HepG2 (cell line): Measurements from ENCODE around the gene AJUBA. TPM values are rescaled to one million over a fixed set of nuclear protein-coding genes. Genes with fewer than 3 reads are reported as not detected.

Experiments
- AFF4 ChIP-seq: sonication (generic); formaldehyde crosslinking; IDR thresholded peaks from 2 replicates; pipeline ENCODE4 v1.4.0; 2020; ENCODE audit warnings: missing genetic modification reagents
- ATF6 ChIP-seq: sonication (generic); formaldehyde crosslinking; conservative IDR thresholded peaks from 2 replicates; pipeline ENCODE4 v1.4.0; 2020; ENCODE audit warnings: missing genetic modification reagents
- EEA1 ChIP-seq: sonication (generic); formaldehyde crosslinking; IDR thresholded peaks from 2 replicates; pipeline ENCODE4 v1.5.1; 2020; ENCODE audit warnings: mild to moderate bottlenecking, missing genetic modification reagents, borderline replicate concordance
- MED13 ChIP-seq: sonication (generic); formaldehyde crosslinking; IDR thresholded peaks from 2 replicates; pipeline ENCODE4 v1.5.0; 2020; ENCODE audit warnings: missing genetic modification reagents
- POGK ChIP-seq: sonication (generic); formaldehyde crosslinking; conservative IDR thresholded peaks from 2 replicates; pipeline ENCODE4 v1.8.0; 2022; ENCODE audit warnings: mild to moderate bottlenecking, moderate library complexity, missing genetic modification reagents
- RARG ChIP-seq: sonication (generic); formaldehyde crosslinking; IDR thresholded peaks from 2 replicates; pipeline ENCODE4 v1.4.0; 2020; ENCODE audit warnings: low read depth, mild to moderate bottlenecking, missing genetic modification reagents
- XRCC5 ChIP-seq: fragments of 200-400 bp; formaldehyde crosslinking; optimal IDR thresholded peaks from 2 replicates; pipeline ENCODE3; 2017; ENCODE audit warnings: mild to moderate bottlenecking, low read length
- ZBTB49 ChIP-seq: sonication (generic); formaldehyde crosslinking; IDR thresholded peaks from 2 replicates; pipeline ENCODE4 v1.4.0; 2020; ENCODE audit warnings: missing genetic modification reagents, borderline replicate concordance
- ZFP36L1 ChIP-seq: sonication (generic); formaldehyde crosslinking; IDR thresholded peaks from 2 replicates; pipeline ENCODE4 v1.8.0; 2022; ENCODE audit warnings: mild to moderate bottlenecking, missing genetic modification reagents, moderate library complexity
- ZFP41 ChIP-seq: sonication (generic); formaldehyde crosslinking; IDR thresholded peaks from 2 replicates; pipeline ENCODE4 v1.4.0; 2020; ENCODE audit warnings: mild to moderate bottlenecking, missing genetic modification reagents, borderline replicate concordance
- ZNF18 ChIP-seq: sonication (generic); formaldehyde crosslinking; IDR thresholded peaks from 2 replicates; pipeline ENCODE4 v1.8.0; 2022; ENCODE audit warnings: mild to moderate bottlenecking, missing genetic modification reagents; ENCODE audit not compliant: insufficient replicate concordance
- ZNF83 ChIP-seq: sonication (generic); formaldehyde crosslinking; IDR thresholded peaks from 2 replicates; pipeline ENCODE4 v1.4.0; 2020; ENCODE audit warnings: missing genetic modification reagents, mild to moderate bottlenecking, borderline replicate concordance
- ZSCAN5A ChIP-seq: sonication (generic); formaldehyde crosslinking; IDR thresholded peaks from 2 replicates; pipeline ENCODE4 v1.8.0; 2022; ENCODE audit warnings: mild to moderate bottlenecking, missing genetic modification reagents, borderline replicate concordance
- polyA plus RNA-seq, 8 experiments: library from polyadenylated mRNA; depleted of rRNA in 3 of 8; stranded (reverse) in 7 of 8; unstranded in 1 of 8; fragments of >200 nt; fragmentation: Illumina TruSeq in 4 of 8; extraction: Trizol in 4 of 8; gene quantifications; 2 replicates each; pipeline versions ENCODE4 v1.2.1 to v1.2.3, GENCODE V29; 2011 to 2016; ENCODE audit warnings: low read depth in 4 of 8, missing spikeins in 1 of 8, mixed read lengths in 1 of 8; ENCODE audit not compliant: insufficient read depth in 1 of 8
- total RNA-seq, 5 experiments: library from RNA; depleted of rRNA; stranded (reverse); fragments of >200 nt; fragmentation: Illumina TruSeq; extraction: Trizol; gene quantifications; 2 replicates each; pipeline ENCODE4 v1.2.3, GENCODE V29; 2016; ENCODE audit warnings: low read depth in 1 of 5

AJUBA gene
- total and polyA plus RNA-seq, 2 of the 13 experiments (the other 11 are each of a cell fraction or from before 2014, with no cell fraction given), result 157 to 241 TPM

- TF ChIP-seq MED13 (CRISPR knock-in tag) (no peak), ATF6 (CRISPR knock-in tag) (0 out of 2 replicates have a peak, but pooled peaks have one; percentile 62), EEA1 (peak; percentile 97; the same call in 1 of the 2 replicates), ZBTB49 (CRISPR knock-in tag) (no peak), AFF4 (CRISPR knock-in tag) (no peak), RARG (CRISPR knock-in tag) (no peak), ZFP36L1 (CRISPR knock-in tag) (peak; percentile 74; the same call in 1 of the 2 replicates), XRCC5 (no peak), ZNF83 (CRISPR knock-in tag) (no peak), ZSCAN5A (CRISPR knock-in tag) (0 out of 2 replicates have a peak, but pooled peaks have one; percentile 68), ZFP41 (0 out of 2 replicates have a peak, but pooled peaks have one; percentile 14), POGK (CRISPR knock-in tag) (no peak), ZNF18 (CRISPR knock-in tag) (no peak)
Observed at GRCh38 chr14:22928237-22929103, 53.9 kb downstream of the AJUBA start (continued).
